ENCODE results near the gene SIRT4.

- TF ChIP-seq YY1 (IDR thresholded peaks at IDR 0.05; ENCODE audit: extremely low read depth, insufficient replicate concordance, low read depth, low read length) (no peak), ZNF274 (IDR thresholded peaks at IDR 0.05; ENCODE audit: low read depth, low read length) (no peak), POLR2AphosphoS5 (IDR thresholded peaks at IDR 0.05; ENCODE audit: low read depth, low read length) (no peak), RAD21 (IDR thresholded peaks at IDR 0.05; ENCODE audit: low read depth) (no peak), EZH2 (IDR thresholded peaks at IDR 0.05) (no peak), REST (IDR thresholded peaks at IDR 0.05; ENCODE audit: low read depth) (no peak), CEBPB (IDR thresholded peaks at IDR 0.05; ENCODE audit: low read depth) (no peak), EZH2phosphoT487 (IDR thresholded peaks at IDR 0.05; ENCODE audit: borderline replicate concordance) (no peak), POLR2A (IDR thresholded peaks at IDR 0.05; ENCODE audit: borderline replicate concordance, extremely low read depth, insufficient read depth, insufficient read length) (no peak), MAX (IDR thresholded peaks at IDR 0.05) (no peak)
- TF ChIP-seq, protein P1, sequence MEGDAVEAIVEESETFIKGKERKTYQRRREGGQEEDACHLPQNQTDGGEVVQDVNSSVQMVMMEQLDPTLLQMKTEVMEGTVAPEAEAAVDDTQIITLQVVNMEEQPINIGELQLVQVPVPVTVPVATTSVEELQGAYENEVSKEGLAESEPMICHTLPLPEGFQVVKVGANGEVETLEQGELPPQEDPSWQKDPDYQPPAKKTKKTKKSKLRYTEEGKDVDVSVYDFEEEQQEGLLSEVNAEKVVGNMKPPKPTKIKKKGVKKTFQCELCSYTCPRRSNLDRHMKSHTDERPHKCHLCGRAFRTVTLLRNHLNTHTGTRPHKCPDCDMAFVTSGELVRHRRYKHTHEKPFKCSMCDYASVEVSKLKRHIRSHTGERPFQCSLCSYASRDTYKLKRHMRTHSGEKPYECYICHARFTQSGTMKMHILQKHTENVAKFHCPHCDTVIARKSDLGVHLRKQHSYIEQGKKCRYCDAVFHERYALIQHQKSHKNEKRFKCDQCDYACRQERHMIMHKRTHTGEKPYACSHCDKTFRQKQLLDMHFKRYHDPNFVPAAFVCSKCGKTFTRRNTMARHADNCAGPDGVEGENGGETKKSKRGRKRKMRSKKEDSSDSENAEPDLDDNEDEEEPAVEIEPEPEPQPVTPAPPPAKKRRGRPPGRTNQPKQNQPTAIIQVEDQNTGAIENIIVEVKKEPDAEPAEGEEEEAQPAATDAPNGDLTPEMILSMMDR (IDR thresholded peaks at IDR 0.05 in 2 of 3, conservative IDR thresholded peaks at IDR 0.05 in 1 of 3; ENCODE audit: borderline replicate concordance in 1 of 3, insufficient read depth in 1 of 3, low read depth in 2 of 3, low read length in 2 of 3): no peak
Measured at GRCh38 chr12:120286768-120287490, 15.2 kb upstream of the SIRT4 start.

All from HCT116 (cell line).